ENCODE measurements around the gene TIGAR.

The TIGAR gene

DNA sequence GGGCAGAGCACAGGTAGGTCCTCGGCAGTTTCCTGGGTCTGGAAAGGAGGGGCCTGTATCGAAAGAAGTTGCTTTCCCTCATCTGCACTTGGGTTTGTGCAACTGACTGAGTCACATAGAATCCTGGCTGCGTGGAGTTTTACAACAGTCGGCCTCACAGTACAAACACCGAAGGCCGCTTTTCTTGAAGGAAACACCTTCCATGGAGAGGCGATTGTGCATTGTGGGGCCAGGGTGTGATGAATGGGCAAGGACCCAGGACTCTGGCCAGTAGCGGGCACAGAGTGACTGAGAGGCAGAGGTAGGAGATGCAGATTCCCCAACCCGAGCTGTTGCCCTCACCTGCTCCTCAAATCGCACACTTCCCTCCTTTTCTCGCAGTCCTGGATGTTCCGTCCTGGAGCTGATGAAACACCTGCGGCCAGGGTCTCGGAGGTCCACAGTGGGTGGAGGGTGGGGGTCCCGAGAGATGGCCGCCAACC lies 39.8 kb upstream of the TIGAR start:
- H3K27me3 ChIP-seq (ENCODE audit: insufficient read depth, low read length, poor library complexity) = no peaks in the 10 kb centered on the region
- H3K27ac ChIP-seq (ENCODE audit: low read depth, low read length) = no peak overlapping the region
- H3K36me3 ChIP-seq (ENCODE audit: control insufficient read depth, insufficient read depth, low read length) = peaks cover 49% of the 10 kb centered on the region

DNA sequence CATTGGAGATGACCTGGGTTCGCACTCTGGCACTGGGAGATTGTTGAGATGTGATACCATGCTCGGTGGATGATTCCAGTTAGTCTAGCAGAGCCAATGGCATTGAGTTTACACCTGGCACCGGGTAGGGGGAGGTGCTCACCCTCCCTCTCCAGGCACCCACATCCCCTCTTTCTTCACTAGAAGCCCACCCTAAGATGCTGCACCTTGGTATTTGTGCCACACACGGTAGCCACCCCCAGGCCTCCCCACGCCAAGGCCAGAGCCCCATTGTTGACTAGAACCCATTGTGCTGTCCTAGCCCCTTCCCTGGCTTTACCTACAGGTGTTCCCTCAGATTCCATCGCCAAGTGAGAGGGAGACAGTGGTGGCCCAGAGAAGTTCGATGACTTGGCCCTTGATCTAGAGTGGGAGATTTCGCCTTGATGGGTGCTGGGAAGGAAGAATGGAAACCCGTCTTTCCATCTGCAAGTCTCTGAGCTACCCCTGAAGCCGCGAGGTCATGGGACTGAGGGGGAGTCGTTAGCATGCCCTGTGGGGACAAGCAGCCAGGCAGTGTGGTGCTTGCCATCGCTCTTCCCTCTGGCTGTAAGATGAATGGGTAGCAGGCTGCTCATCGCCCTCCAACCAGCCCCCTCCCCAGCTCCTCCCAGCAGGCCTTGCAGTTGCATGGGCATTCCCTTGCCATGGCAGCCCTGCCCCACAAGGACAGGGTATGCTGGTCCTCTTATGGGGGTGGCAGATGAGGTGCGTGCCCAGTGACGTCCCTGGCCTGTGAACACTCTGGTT lies 38.7 kb upstream of the TIGAR start:
- Histone ChIP-seq H3K4me2 (ENCODE audit: low read length) (no peak overlapping the region), H3K23ac (ENCODE audit: low read length) (no peak overlapping the region), H2BK5ac (ENCODE audit: low read length) (no peak overlapping the region), H3K18ac (ENCODE audit: low read length) (no peak overlapping the region), H4K5ac (ENCODE audit: low read length) (no peak overlapping the region), H3K27ac (ENCODE audit: low read depth, low read length) (no peak overlapping the region), H2BK120ac (ENCODE audit: low read depth, low read length) (no peak overlapping the region), H2AK5ac (ENCODE audit: low read length) (no peak overlapping the region), H3K27me3 (ENCODE audit: insufficient read depth, low read length, poor library complexity) (no peaks in the 10 kb centered on the region), H3K79me1 (ENCODE audit: low read length) (peaks cover 44% of the 10 kb centered on the region), H3K9ac (ENCODE audit: low read length) (no peak overlapping the region), H3K4ac (ENCODE audit: low read depth, low read length) (no peak overlapping the region), H2BK15ac (replicated peaks; ENCODE audit: low read depth) (no peak overlapping the region), H3K56ac (ENCODE audit: low read length) (no peak overlapping the region), H3K79me2 (ENCODE audit: control insufficient read depth, insufficient read depth, low read length) (peaks cover 85% of the 10 kb centered on the region), H3K4me1 (ENCODE audit: control insufficient read depth, low read depth, low read length) (peaks cover 8% of the 10 kb centered on the region), H3K4me3 (ENCODE audit: low read length) (no peak overlapping the region), H4K8ac (ENCODE audit: low read depth, low read length) (no peak overlapping the region), H3K36me3 (ENCODE audit: control insufficient read depth, insufficient read depth, low read length) (peaks cover 52% of the 10 kb centered on the region)
- WGBS (ENCODE audit: extremely low coverage, insufficient coverage, low lambda C conversion rate) = no CpG with 5 or more reads among the region's 16 CpGs
- no peak for DNase-seq

More for the DNA sequence above, 39.8 kb upstream of the TIGAR start:
- Histone ChIP-seq H3K79me2 (ENCODE audit: control insufficient read depth, insufficient read depth, low read length) (peaks cover 84% of the 10 kb centered on the region), H3K4me2 (ENCODE audit: low read length) (no peak overlapping the region), H2AK5ac (ENCODE audit: low read length) (no peak overlapping the region), H2BK15ac (replicated peaks; ENCODE audit: low read depth) (no peak overlapping the region), H2BK120ac (ENCODE audit: low read depth, low read length) (no peak overlapping the region), H3K4me3 (ENCODE audit: low read length) (no peak overlapping the region), H3K23ac (ENCODE audit: low read length) (no peak overlapping the region), H3K79me1 (ENCODE audit: low read length) (peaks cover 40% of the 10 kb centered on the region), H4K8ac (ENCODE audit: low read depth, low read length) (no peak overlapping the region), H3K18ac (ENCODE audit: low read length) (no peak overlapping the region), H4K5ac (ENCODE audit: low read length) (no peak overlapping the region), H3K4ac (ENCODE audit: low read depth, low read length) (no peak overlapping the region), H2BK5ac (ENCODE audit: low read length) (no peak overlapping the region), H3K56ac (ENCODE audit: low read length) (no peak overlapping the region), H3K4me1 (ENCODE audit: control insufficient read depth, low read depth, low read length) (peaks cover 10% of the 10 kb centered on the region), H3K9ac (ENCODE audit: low read length) (no peak overlapping the region)
- WGBS (ENCODE audit: extremely low coverage, insufficient coverage, low lambda C conversion rate) = no CpG with 5 or more reads among the region's 16 CpGs
- no peak for DNase-seq

DNA sequence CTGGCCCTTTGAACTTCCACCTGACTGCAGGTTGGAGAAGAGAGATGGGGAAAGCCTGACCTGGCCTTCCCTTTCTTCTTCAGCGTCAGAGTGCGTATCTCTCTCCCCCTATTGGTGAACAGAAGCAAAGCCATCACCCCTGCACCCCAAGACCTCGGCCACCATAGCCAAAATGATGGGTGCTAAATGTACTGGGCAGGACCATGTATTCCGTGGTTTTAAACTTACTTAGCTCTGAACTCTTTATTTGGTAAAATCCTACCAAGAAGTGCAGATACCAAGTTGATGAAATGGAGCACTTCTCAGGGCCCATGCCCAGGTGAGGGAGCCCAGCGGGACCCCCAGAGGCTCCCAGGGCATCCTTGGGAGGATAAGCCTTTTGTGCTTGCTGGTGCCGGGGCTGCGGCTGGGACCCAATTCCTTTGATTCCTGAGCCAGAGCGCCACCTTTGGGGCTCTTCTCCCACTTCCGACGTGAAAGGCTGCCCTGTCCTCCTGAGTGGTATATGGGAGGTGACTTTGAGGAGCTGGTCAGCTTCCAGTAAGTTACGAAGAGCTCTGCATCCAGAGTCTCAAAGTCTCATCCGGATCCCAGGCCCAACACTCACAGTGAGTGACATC lies 38.0 kb upstream of the TIGAR start:
- H3K79me1 ChIP-seq (ENCODE audit: low read length) = peaks cover 40% of the 10 kb centered on the region
- no peak overlapping the region for H3K27ac ChIP-seq (ENCODE audit: low read depth, low read length)
- H3K4me1 ChIP-seq (ENCODE audit: control insufficient read depth, low read depth, low read length) = peaks cover 2% of the 10 kb centered on the region
- peaks cover 85% of the 10 kb centered on the region for H3K79me2 ChIP-seq (ENCODE audit: control insufficient read depth, insufficient read depth, low read length)
- no peak overlapping the region for H3K4me2 ChIP-seq (ENCODE audit: low read length)
- H2BK120ac ChIP-seq (ENCODE audit: low read depth, low read length) = no peak overlapping the region
- H3K23ac ChIP-seq (ENCODE audit: low read length) = no peak overlapping the region
- no peak overlapping the region for H3K18ac ChIP-seq (ENCODE audit: low read length)
- no peak overlapping the region for H4K5ac ChIP-seq (ENCODE audit: low read length)
- H2BK5ac ChIP-seq (ENCODE audit: low read length) = no peak overlapping the region
- H3K56ac ChIP-seq (ENCODE audit: low read length) = no peak overlapping the region
- H3K36me3 ChIP-seq (ENCODE audit: control insufficient read depth, insufficient read depth, low read length) = peaks cover 48% of the 10 kb centered on the region
- H3K4me3 ChIP-seq (ENCODE audit: low read length) = no peak overlapping the region
- no peak overlapping the region for H2BK15ac ChIP-seq (replicated peaks; ENCODE audit: low read depth)
- WGBS (ENCODE audit: extremely low coverage, insufficient coverage, low lambda C conversion rate) = no CpG with 5 or more reads among the region's 12 CpGs
- H3K9ac ChIP-seq (ENCODE audit: low read length) = no peak overlapping the region
- no peak overlapping the region for H3K4ac ChIP-seq (ENCODE audit: low read depth, low read length)
- peak; percentile 60 for DNase-seq
- no peak overlapping the region for H4K8ac ChIP-seq (ENCODE audit: low read depth, low read length)
- no peak overlapping the region for H2AK5ac ChIP-seq (ENCODE audit: low read length)
- H3K27me3 ChIP-seq (ENCODE audit: insufficient read depth, low read length, poor library complexity) = no peaks in the 10 kb centered on the region

DNA sequence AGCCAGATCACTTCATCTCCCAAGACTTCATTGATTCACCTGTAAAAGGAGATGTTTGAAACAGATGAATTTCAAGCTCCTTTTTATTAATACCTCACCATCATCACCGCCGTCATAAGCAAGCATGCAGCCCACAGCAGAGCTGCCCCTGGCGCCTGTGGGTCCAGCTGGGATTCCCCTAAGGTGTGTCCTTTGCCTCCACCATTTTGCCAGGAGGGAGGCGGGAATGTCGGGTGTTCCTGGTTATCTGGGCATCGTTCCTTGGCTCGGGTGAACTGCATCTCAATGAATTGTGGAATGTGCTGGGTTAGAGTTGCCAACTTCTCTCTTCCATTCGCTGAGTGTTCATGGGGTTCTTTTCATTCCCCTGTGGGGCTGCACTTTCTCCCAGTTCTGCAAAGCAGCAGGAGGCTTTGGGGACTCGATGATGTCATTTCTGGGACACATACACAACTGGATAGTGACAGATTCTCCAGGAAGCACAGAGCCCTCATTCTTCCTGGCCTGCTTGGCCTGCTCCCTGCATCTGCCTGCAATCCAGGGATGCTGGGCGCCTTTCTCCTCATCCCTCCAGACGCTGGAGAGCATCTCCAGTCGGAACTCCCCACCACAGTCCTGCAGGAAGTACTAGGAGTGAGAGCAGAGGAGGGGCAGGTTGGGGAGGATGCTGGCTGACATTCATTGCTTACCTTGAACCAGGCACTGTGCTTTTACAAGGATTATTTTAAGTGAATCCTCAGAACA lies 37.3 kb upstream of the TIGAR start:
- no peak overlapping the region for H3K9ac ChIP-seq (ENCODE audit: low read length)
- no peak overlapping the region for H2BK15ac ChIP-seq (replicated peaks; ENCODE audit: low read depth)
- no peak overlapping the region for H3K18ac ChIP-seq (ENCODE audit: low read length)
- H3K4ac ChIP-seq (ENCODE audit: low read depth, low read length) = no peak overlapping the region
- H3K4me2 ChIP-seq (ENCODE audit: low read length) = no peak overlapping the region
- peaks cover 84% of the 10 kb centered on the region for H3K79me2 ChIP-seq (ENCODE audit: control insufficient read depth, insufficient read depth, low read length)
- no peak overlapping the region for H3K27ac ChIP-seq (ENCODE audit: low read depth, low read length)
- DNase-seq = no peak
- peaks cover 2% of the 10 kb centered on the region for H3K4me1 ChIP-seq (ENCODE audit: control insufficient read depth, low read depth, low read length)
- H4K5ac ChIP-seq (ENCODE audit: low read length) = no peak overlapping the region
- no peak overlapping the region for H2BK120ac ChIP-seq (ENCODE audit: low read depth, low read length)
- H3K4me3 ChIP-seq (ENCODE audit: low read length) = no peak overlapping the region
- no peak overlapping the region for H3K23ac ChIP-seq (ENCODE audit: low read length)
- no peak overlapping the region for H4K8ac ChIP-seq (ENCODE audit: low read depth, low read length)
- H3K36me3 ChIP-seq (ENCODE audit: control insufficient read depth, insufficient read depth, low read length) = peaks cover 44% of the 10 kb centered on the region
- peaks cover 38% of the 10 kb centered on the region for H3K79me1 ChIP-seq (ENCODE audit: low read length)
- H3K27me3 ChIP-seq (ENCODE audit: insufficient read depth, low read length, poor library complexity) = no peaks in the 10 kb centered on the region
- no CpG with 5 or more reads among the region's 12 CpGs for WGBS (ENCODE audit: extremely low coverage, insufficient coverage, low lambda C conversion rate)
- H2BK5ac ChIP-seq (ENCODE audit: low read length) = no peak overlapping the region
- no peak overlapping the region for H3K56ac ChIP-seq (ENCODE audit: low read length)
- H2AK5ac ChIP-seq (ENCODE audit: low read length) = no peak overlapping the region

DNA sequence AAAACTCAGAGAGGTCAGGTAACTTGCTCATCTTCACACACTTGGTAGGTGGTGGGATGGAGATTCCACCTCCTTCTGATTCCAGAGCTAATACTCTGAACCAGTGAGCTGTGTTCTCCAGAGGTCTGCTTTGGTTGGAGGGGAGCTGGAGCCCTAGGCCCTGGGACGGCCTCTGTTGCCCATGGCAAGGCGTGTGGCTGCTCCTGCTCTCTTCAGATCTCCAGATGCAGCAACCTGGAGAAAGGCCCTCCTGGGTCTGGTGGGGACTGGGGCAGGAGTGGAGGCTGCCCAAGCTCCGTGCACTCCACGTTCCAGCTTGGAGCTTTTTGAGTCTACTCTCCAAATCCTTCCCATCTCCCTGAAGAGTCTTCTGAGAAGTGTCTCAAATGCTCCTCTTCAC lies 36.7 kb upstream of the TIGAR start:
- no CpG with 5 or more reads among the region's 4 CpGs for WGBS (ENCODE audit: extremely low coverage, insufficient coverage, low lambda C conversion rate)
- Histone ChIP-seq H4K5ac (ENCODE audit: low read length) (no peak overlapping the region), H3K79me1 (ENCODE audit: low read length) (peaks cover 41% of the 10 kb centered on the region), H4K8ac (ENCODE audit: low read depth, low read length) (no peak overlapping the region), H3K9ac (ENCODE audit: low read length) (no peak overlapping the region), H3K27me3 (ENCODE audit: insufficient read depth, low read length, poor library complexity) (no peaks in the 10 kb centered on the region), H2BK5ac (ENCODE audit: low read length) (no peak overlapping the region), H3K4me3 (ENCODE audit: low read length) (no peak overlapping the region), H2AK5ac (ENCODE audit: low read length) (no peak overlapping the region), H3K36me3 (ENCODE audit: control insufficient read depth, insufficient read depth, low read length) (peaks cover 46% of the 10 kb centered on the region), H3K56ac (ENCODE audit: low read length) (no peak overlapping the region), H2BK15ac (replicated peaks; ENCODE audit: low read depth) (no peak overlapping the region), H3K4me1 (ENCODE audit: control insufficient read depth, low read depth, low read length) (no peaks in the 10 kb centered on the region), H3K23ac (ENCODE audit: low read length) (no peak overlapping the region), H3K4me2 (ENCODE audit: low read length) (no peak overlapping the region), H3K79me2 (ENCODE audit: control insufficient read depth, insufficient read depth, low read length) (peaks cover 87% of the 10 kb centered on the region), H3K27ac (ENCODE audit: low read depth, low read length) (no peak overlapping the region), H2BK120ac (ENCODE audit: low read depth, low read length) (no peak overlapping the region), H3K18ac (ENCODE audit: low read length) (no peak overlapping the region), H3K4ac (ENCODE audit: low read depth, low read length) (no peak overlapping the region)
- DNase-seq = no peak

Measured in mesendoderm (in vitro differentiated cells).